Osteoblast (primary cell): Measurements from ENCODE around the gene MYLK4. TPM values are rescaled to one million over a fixed set of nuclear protein-coding genes. Genes with fewer than 3 reads are reported as not detected.

Experiments used
- DNase-seq: peaks from one replicate; pipeline ENCODE4 v3.0.0; 2011; ENCODE audit warnings: low spot score, mixed read lengths; ENCODE audit not compliant: insufficient read length; ENCODE audit errors: missing footprints
- H2AFZ ChIP-seq: 2 replicates; pipeline ENCODE4 v1.6.0; 2011; ENCODE audit warnings: mild to moderate bottlenecking, low read length
- H3K27ac ChIP-seq: 2 replicates; pipeline ENCODE4 v1.5.1; 2011; ENCODE audit warnings: mild to moderate bottlenecking, low read depth, low read length, moderate library complexity
- H3K27me3 ChIP-seq: 2 replicates; pipeline ENCODE4 v1.6.0; 2012; ENCODE audit warnings: mild to moderate bottlenecking, control low read depth, inconsistent platforms, low read length, moderate library complexity; ENCODE audit not compliant: insufficient read depth
- H3K36me3 ChIP-seq: 2 replicates; pipeline ENCODE4 v1.5.1; 2011; ENCODE audit warnings: mild to moderate bottlenecking, low read length, control low read depth, moderate library complexity; ENCODE audit not compliant: insufficient read depth
- H3K4me1 ChIP-seq: 2 replicates; pipeline ENCODE4 v1.5.1; 2011; ENCODE audit warnings: mild to moderate bottlenecking, low read length, control low read depth, moderate library complexity; ENCODE audit not compliant: insufficient read depth
- H3K4me2 ChIP-seq: 2 replicates; pipeline ENCODE4 v1.6.0; 2011; ENCODE audit warnings: mild to moderate bottlenecking, low read length; ENCODE audit not compliant: insufficient read depth
- H3K4me3 ChIP-seq: fragments of 200-600 bp; sonication (generic); 3 replicates; pipeline ENCODE4 v1.5.1; 2012; ENCODE audit warnings: mild to moderate bottlenecking, low read length, inconsistent platforms; ENCODE audit not compliant: insufficient read depth
- H3K79me2 ChIP-seq: 2 replicates; pipeline ENCODE4 v1.6.0; 2012; ENCODE audit warnings: mild to moderate bottlenecking, low read length, control low read depth, inconsistent platforms; ENCODE audit not compliant: insufficient read depth
- H3K9me3 ChIP-seq: 2 replicates; pipeline ENCODE4 v1.5.1; 2011; ENCODE audit warnings: low read depth, low read length, control low read depth
- H4K20me1 ChIP-seq: 2 replicates; pipeline ENCODE4 v1.6.0; 2012; ENCODE audit warnings: mild to moderate bottlenecking, low read length, control low read depth; ENCODE audit not compliant: insufficient read depth
- total RNA-seq: library from RNA; depleted of rRNA; stranded (reverse); fragments of >200 nt; gene quantifications from 2 replicates; pipeline ENCODE4 v1.2.3, GENCODE V29; 2012
- TF ChIP-seq, protein P1 (sequence below): IDR thresholded peaks from 2 replicates; pipeline ENCODE4 v1.5.1; 2011; ENCODE audit warnings: mild to moderate bottlenecking, low read depth, low read length, moderate library complexity; ENCODE audit errors: extremely low read depth

MYLK4 gene
- total RNA-seq, 1 donor: 0.36 TPM

DNA sequence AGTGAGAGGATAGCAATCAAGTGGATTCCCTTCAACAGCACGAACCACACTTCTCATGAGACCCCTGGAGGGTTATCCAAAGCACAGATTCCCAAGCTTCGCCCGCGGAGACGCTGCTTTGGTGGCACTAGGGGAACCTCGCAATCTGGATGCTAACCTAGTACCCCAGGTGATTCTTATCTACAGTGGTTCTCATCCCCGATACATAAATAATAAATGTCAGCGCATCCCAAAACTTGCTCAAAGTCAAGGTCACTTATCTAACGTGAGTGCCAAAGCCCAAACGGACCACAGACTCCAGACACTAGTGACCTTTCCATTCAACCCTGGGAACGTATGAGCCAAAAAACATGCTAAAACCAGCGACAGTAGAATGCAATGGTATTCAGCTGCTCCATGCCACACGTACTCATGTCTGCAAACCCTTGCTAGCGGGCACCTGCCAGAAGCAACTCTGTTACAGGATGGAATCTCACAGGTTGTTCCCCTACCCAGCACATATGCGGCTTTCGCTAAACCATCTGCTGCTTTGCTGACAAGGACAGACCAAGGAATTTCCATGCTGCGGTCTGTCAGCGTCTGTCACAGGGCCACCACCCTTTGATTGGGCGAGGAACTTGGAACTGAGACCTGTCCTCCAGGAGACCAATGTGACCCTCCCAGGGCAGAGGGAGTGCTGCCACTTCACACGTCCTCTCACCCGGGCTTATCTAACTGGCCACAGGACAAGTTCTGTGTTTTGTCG, 16.8 kb downstream of the MYLK4 start:
- peak overlapping the region; percentile 25 for H3K27ac ChIP-seq
- H3K4me2 ChIP-seq: no peak overlapping the region
- H3K9me3 ChIP-seq: no peaks in the 10 kb centered on the region
- H3K27me3 ChIP-seq: peaks cover 3% of the 10 kb centered on the region
- H4K20me1 ChIP-seq: no peaks in the 10 kb centered on the region
- H3K36me3 ChIP-seq: no peaks in the 10 kb centered on the region
- H3K4me3 ChIP-seq: no peak overlapping the region
- no peak overlapping the region for H2AFZ ChIP-seq
- H3K4me1 ChIP-seq: peaks cover 3% of the 10 kb centered on the region
- TF ChIP-seq, protein P1, sequence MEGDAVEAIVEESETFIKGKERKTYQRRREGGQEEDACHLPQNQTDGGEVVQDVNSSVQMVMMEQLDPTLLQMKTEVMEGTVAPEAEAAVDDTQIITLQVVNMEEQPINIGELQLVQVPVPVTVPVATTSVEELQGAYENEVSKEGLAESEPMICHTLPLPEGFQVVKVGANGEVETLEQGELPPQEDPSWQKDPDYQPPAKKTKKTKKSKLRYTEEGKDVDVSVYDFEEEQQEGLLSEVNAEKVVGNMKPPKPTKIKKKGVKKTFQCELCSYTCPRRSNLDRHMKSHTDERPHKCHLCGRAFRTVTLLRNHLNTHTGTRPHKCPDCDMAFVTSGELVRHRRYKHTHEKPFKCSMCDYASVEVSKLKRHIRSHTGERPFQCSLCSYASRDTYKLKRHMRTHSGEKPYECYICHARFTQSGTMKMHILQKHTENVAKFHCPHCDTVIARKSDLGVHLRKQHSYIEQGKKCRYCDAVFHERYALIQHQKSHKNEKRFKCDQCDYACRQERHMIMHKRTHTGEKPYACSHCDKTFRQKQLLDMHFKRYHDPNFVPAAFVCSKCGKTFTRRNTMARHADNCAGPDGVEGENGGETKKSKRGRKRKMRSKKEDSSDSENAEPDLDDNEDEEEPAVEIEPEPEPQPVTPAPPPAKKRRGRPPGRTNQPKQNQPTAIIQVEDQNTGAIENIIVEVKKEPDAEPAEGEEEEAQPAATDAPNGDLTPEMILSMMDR: no peak
- no peak for DNase-seq
- no peaks in the 10 kb centered on the region for H3K79me2 ChIP-seq

DNA sequence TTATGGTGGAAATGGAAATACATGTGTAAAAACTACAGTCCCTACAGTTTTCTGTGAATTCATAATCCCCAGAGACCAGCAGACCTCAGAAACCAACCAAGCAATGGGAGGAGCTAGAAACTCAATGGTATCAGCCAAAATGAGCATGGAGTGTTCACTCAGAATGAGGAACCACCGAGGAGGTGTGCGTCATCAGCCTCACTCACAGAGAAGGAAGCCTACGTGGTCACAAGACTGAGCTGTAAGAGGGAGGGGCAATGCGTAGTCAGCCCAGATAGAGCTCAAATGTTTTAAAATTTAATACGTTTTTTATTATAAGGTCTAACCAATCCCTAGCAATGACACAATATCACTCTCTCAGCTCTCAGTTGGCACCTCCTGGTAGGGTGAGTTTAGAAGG, 17.4 kb downstream of the MYLK4 start:
- peaks cover 3% of the 10 kb centered on the region for H3K27me3 ChIP-seq
- peaks cover 3% of the 10 kb centered on the region for H3K4me1 ChIP-seq
- H3K36me3 ChIP-seq: no peaks in the 10 kb centered on the region
- TF ChIP-seq, protein P1: no peak
- peak overlapping the region; percentile 25 for H3K27ac ChIP-seq
- H3K9me3 ChIP-seq: no peaks in the 10 kb centered on the region
- H4K20me1 ChIP-seq: no peaks in the 10 kb centered on the region
- no peaks in the 10 kb centered on the region for H3K79me2 ChIP-seq
- H2AFZ ChIP-seq: no peak overlapping the region
- no peak overlapping the region for H3K4me3 ChIP-seq
- H3K4me2 ChIP-seq: no peak overlapping the region
- no peak for DNase-seq

DNA sequence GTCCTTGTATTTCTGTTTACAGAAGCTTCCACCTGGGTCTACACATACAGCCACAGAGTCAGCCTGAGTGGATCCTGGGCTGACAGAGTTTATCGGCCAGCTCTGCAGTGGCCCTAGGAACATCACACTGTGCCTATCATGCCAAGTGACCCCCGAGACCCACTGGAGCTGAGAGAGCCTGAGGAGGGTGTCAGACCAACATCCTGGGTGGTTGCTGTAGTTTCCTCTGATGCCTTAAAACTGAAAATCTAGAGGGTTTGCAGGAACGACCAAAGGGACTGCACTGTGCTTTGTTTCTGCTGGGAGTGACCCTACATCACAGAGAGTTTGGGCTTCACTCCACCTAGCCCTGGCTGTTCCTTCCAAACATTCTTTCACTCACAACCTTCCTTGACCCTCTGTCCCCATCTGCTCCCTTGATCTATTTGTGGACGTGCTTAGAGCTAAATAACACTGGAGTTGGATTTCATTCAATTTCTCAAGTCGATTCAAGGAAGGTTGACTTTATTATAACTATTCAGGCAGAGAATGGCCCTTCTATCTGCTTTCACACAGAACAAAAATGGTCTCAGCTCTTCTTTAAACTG, 18.1 kb downstream of the MYLK4 start:
- no peak for DNase-seq
- Histone ChIP-seq H2AFZ (no peak overlapping the region), H3K79me2 (no peaks in the 10 kb centered on the region), H3K27ac (no peak overlapping the region), H3K4me1 (peaks cover 3% of the 10 kb centered on the region), H3K4me2 (no peak overlapping the region), H3K4me3 (no peak overlapping the region), H3K36me3 (no peaks in the 10 kb centered on the region), H3K9me3 (no peaks in the 10 kb centered on the region), H3K27me3 (peaks cover 3% of the 10 kb centered on the region), H4K20me1 (no peaks in the 10 kb centered on the region)
- TF ChIP-seq, protein P1: no peak

DNA sequence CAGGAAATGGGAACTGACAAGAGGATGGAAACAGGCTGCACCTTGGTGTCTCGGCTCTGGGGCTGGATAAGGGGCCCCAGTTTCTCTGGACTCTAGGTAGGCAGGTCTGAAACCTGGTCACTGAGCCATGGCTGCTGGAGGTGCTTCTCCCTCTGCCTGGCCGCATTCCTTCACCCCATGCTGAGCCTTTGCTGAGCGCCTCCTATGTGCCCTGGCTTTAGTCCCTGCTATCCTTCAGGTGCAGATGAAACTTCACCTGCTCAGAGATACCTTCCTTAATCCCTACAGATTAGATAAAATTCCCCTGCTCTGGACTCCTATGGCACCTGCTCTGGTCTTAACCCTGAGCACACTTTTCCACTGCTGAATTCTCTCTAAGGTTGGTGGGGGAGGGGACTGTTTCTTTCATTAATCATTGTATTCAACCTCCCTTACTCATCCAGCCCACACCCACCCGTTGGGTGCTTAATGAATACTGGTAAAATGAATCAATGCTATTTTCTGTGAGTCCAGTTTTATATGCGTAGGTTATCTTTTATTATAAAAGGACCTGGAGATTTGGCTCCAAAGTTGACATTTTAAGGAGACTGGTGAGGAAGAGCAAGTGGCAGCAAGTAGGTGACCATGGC, 19.3 kb downstream of the MYLK4 start:
- no peak overlapping the region for H3K4me2 ChIP-seq
- TF ChIP-seq, protein P1: no peak
- H3K4me1 ChIP-seq: peaks cover 3% of the 10 kb centered on the region
- H3K79me2 ChIP-seq: no peaks in the 10 kb centered on the region
- H3K36me3 ChIP-seq: no peaks in the 10 kb centered on the region
- no peak overlapping the region for H3K27ac ChIP-seq
- H3K4me3 ChIP-seq: no peak overlapping the region
- H3K9me3 ChIP-seq: no peaks in the 10 kb centered on the region
- no peak overlapping the region for H2AFZ ChIP-seq
- no peak for DNase-seq
- peaks cover 3% of the 10 kb centered on the region for H3K27me3 ChIP-seq
- H4K20me1 ChIP-seq: no peaks in the 10 kb centered on the region
